DMS153 treated with DMSO at 0.1 percent for 48 hours (cell line): ENCODE data around the gene TCF12.

Source experiments
- DNase-seq: peaks from one replicate; lab custom pipeline; 2025; ENCODE audit not compliant: unreplicated experiment; lab: John Stamatoyannopoulos, UW

TCF12 gene

DNA sequence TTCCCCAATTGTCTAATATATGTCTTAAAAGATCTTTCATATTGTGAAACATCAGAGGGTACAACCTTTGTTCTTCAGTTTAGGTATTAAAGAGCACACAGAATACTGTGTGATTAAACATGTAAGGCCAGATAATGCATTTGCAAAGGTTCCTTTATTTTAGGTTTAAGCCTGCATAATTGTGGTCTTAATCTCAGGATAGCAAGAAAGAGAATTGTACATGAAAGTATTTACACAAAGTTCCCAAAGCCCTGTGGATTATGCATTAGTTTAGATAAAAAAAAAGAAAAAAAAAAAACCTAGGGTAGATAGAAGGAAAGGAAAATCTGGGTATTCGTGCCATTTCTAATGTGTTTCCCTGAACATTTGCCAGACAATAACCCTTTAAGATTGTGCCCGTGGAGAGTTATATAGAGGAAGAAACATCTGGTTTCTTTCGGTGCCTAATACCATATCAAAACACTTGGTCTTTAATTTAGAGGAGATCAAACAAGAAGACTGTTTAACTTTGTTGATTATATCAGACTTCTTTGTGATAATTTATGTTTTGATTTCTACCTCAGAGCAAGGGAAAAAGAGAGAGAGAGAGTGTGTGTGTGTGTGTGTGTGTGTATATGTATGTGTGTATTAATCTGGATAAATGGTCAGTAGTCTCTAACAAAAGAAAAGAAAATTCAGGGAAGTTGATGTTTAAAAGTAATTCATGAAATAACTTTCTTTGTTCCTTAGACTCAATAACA lies 318.3 kb downstream of the TCF12 start:
- no peak for DNase-seq

GRCh38 chr15:57237301-57237642 lies 318.8 kb downstream of the TCF12 start:
- DNase-seq, result no peak

GRCh38 chr15:57237676-57238075 lies 319.2 kb downstream of the TCF12 start:
- no peak for DNase-seq

DNA sequence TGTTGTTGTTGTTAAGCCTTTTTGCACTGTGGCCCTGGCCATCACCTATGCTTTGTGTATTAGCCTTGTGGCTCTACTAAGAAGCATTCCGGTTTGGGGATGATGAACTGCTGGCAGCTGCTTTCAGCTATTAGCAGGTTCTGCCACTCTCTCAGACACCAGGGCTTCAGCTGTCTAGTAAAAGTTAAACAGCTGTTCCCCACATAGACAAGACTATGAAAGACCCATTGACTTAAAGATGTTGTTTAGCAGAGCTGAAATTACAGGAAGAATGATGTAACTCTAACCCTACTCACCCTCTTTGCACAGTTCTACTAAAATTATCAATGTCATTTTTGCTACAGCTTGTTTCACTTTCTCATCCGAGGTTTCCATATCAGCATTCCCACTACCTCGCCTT lies 326.7 kb downstream of the TCF12 start:
- no peak for DNase-seq

DNA sequence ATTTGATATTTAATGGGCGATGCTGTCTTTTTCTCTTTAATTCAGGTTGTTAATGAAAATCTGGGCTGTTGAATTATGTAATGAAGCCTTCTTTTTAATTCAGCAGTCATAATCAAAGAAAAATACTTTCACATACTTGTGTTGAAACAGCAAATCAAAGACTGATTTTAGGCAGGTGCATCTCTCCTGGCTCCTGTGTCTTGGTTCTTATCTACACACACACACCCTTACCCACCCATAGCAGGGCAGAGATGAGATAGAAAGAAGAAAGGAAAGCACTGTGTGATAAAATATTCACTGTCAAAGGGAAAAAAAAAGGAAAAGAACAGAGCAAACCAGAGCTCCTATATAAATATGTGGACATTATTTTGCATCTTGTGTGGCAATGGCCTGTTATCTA lies 327.3 kb downstream of the TCF12 start:
- no peak for DNase-seq

- no peak for DNase-seq
Observed at GRCh38 chr15:57248074-57248473, 329.6 kb downstream of the TCF12 start.

- no peak for DNase-seq
Observed at GRCh38 chr15:57251308-57251707, 332.9 kb downstream of the TCF12 start.

DNA sequence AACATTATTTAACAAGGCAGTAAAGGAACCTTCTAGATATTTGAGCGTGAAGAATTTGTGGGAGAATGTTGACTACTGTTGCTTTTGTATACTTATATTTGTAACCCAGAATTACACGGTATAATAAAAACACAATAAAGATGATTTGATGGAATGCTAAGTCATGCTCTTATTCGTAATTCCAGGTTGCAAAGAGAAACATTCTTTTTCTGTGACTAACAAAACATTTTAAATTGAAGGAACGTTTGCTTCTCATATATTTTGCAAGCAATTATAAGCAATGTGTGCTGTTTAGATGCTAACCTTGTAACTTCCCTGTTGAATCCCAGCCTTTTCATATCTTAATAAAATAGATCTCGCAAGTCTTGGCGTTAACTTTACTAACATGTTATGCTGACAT lies 333.5 kb downstream of the TCF12 start:
- DNase-seq, result no peak

GRCh38 chr15:57253082-57253481 lies 334.6 kb downstream of the TCF12 start:
- no peak for DNase-seq

GRCh38 chr15:57253500-57253899 lies 335.1 kb downstream of the TCF12 start:
- no peak for DNase-seq

GRCh38 chr15:57255751-57256341 lies 337.4 kb downstream of the TCF12 start:
- DNase-seq, result no peak

- no peak for DNase-seq
Observed at GRCh38 chr15:57256939-57257338, 338.5 kb downstream of the TCF12 start.

DNA sequence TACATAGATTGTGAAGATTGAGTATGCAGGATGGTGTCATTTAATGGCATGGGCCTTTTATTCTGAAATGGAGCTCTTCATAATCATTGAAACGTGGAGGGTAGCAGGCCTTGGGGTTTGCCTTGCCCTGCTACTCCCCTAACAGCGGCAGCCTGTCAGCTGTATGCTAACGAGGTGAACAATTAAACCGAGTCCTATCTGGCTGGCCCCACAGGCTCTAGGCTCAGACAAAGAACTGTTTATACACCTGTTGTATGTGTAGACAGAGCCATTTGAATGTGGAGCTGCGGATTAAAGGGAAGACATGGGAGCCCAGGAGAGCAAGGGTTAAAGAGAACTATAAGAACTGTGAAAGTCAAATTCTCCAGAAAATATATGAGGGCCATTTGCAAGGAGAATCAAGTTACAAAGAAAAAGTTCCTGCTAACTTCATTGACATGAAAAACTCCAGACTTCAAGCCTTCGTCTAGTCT lies 341.2 kb downstream of the TCF12 start:
- peak; percentile 86 for DNase-seq

- peak; percentile 20 for DNase-seq
Observed at GRCh38 chr15:57263520-57263919, 345.1 kb downstream of the TCF12 start.

DNA sequence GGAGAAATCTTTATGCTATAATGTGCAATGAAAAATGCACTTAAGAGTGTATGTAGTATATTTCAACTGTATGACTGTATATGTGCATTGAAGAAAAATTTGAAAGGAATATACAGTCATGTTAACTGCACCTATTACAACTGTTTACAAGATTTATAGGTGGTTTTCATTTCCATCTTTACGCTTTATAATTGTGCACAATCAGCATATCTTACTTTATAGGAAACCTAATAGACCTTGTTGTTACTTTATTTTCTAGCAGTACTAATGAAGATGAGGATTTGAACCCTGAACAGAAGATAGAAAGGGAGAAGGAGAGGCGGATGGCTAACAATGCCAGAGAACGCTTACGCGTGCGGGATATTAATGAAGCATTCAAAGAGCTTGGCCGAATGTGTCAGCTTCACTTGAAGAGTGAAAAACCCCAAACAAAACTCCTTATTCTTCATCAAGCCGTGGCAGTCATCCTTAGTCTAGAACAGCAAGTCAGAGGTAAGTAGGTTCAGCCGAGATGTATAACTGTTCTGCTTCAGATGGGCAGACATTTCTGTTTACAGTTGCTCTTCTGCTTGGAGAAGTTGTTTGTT lies 354.4 kb downstream of the TCF12 start:
- no peak for DNase-seq

DNA sequence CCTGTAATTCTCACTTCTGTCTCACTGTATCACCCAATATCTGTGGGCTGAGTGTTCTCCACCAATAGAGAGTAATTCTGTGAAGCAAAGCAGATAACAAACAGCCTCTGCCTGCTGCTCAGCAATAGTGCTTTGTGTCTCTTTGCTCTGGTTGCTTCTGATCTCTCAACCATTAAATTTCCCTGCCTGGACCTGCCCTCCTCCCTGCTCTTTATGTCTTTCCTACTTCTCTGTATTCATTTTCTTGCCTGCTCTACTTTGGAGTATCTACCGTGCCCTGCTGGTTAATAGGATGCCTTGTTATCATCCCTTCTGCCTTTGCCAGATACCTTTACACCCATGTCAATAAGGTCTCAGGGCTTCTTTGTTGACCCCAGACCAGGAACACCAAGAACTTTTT lies 355.0 kb downstream of the TCF12 start:
- no peak for DNase-seq

- no peak for DNase-seq
Observed at GRCh38 chr15:57278439-57278838, 360.0 kb downstream of the TCF12 start.

DNA sequence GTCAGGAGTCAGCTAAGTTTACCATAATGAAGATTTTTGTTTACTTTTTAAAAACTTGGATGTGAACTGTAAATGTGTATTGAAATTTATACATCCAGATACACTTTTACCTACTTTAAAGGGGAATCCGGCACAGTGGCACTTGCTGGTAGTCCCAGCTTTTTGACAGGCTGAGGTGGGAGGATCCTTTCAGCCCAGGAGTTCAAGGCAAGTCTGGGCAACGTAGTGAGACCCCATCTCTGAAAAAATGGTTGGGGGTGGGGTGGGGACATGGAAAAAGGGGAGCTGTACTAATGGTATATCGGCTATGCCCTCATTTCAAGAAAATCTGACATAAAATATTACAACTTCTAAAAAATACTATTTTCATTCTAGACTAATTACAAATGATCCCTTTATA lies 362.0 kb downstream of the TCF12 start:
- no peak for DNase-seq

DNA sequence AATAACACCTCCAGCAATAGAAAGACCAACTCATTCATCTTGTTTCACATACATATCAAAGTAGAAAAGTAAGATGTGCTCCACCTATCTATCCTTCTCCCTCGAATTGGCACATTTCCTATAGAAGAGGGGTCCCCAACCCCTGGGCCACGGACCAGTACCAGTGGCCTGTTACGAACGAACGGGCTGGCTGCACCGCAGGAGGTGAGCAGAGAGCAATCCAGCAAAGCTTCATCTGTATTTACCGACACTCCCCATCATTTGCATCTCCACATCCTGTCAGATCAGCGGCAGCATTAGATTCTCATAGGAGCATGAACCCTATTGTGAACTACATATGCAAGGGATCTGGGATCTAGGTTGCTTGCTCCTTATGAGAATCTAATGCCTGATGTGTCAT lies 362.9 kb downstream of the TCF12 start:
- no peak for DNase-seq

- no peak for DNase-seq
Observed at GRCh38 chr15:57282686-57283085, 364.2 kb downstream of the TCF12 start.

- DNase-seq, result no peak
Observed at GRCh38 chr15:57283774-57284503, 365.5 kb downstream of the TCF12 start.

DNA sequence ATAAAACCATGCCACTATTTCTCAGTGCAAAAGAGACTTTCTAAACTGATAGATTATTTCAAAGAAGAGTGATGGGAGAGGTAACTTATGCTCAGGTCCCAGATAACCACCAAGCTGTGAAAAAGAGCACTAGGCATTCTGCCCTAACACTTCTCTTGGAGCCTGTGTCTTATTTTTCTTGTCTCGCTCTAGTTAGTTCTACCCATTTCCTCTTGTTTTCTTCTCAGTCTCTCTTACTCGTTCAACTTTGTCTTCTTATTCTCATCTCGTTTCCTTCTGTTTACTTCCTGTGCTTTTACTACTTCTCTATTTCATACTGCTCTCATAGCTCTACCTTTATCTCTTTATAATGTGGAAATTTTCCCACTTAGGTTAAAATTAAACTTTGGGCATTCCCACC lies 366.1 kb downstream of the TCF12 start:
- no peak for DNase-seq
